Trophoblast cell (in vitro differentiated cells and primary cell): Measurements from ENCODE around the gene CMTM2.

Source experiments
- DNase-seq, 2 donors: peaks; one replicate each; pipeline ENCODE4 v3.0.0-alpha.2; 2016
- H2AFZ ChIP-seq: 2 replicates; pipeline ENCODE4 v1.6.1; 2013; ENCODE audit warnings: low read length, moderate library complexity, mild to moderate bottlenecking; ENCODE audit not compliant: insufficient read depth, poor library complexity
- H2AK5ac ChIP-seq: 2 replicates; pipeline ENCODE4 v1.6.1; 2013; ENCODE audit warnings: mild to moderate bottlenecking, low read length
- H2BK120ac ChIP-seq: 2 replicates; pipeline ENCODE4 v1.6.1; 2013; ENCODE audit warnings: low read length, mild to moderate bottlenecking, moderate library complexity; ENCODE audit not compliant: insufficient read depth, poor library complexity
- H2BK12ac ChIP-seq: 2 replicates; pipeline ENCODE4 v1.6.1; 2013; ENCODE audit warnings: mild to moderate bottlenecking, low read length, moderate library complexity
- H2BK5ac ChIP-seq: 2 replicates; pipeline ENCODE4 v1.6.1; 2013; ENCODE audit warnings: low read length, low read depth, moderate library complexity, mild to moderate bottlenecking; ENCODE audit not compliant: poor library complexity
- H3K14ac ChIP-seq: 2 replicates; pipeline ENCODE4 v1.6.1; 2013; ENCODE audit warnings: mild to moderate bottlenecking, low read length
- H3K18ac ChIP-seq: 2 replicates; pipeline ENCODE4 v1.6.1; 2013; ENCODE audit warnings: mild to moderate bottlenecking, low read length
- H3K23ac ChIP-seq: 2 replicates; pipeline ENCODE4 v1.6.1; 2013; ENCODE audit warnings: low read length
- H3K27ac ChIP-seq: 2 replicates; pipeline ENCODE4 v1.5.1; 2013; ENCODE audit warnings: low read depth, mild to moderate bottlenecking, inconsistent platforms, low read length, moderate library complexity
- H3K27me3 ChIP-seq: 2 replicates; pipeline ENCODE4 v1.6.1; 2013; ENCODE audit warnings: inconsistent platforms, mild to moderate bottlenecking, low read length, moderate library complexity; ENCODE audit not compliant: insufficient read depth
- H3K36me3 ChIP-seq, 2 experiments: 1 replicate in 1 of 2; 2 replicates in 1 of 2; pipeline ENCODE4 v1.6.1; 2013; ENCODE audit warnings: low read length in 2 of 2, mild to moderate bottlenecking in 2 of 2, moderate library complexity in 1 of 2; ENCODE audit not compliant: insufficient read depth in 2 of 2, control insufficient read depth in 1 of 2
- H3K4ac ChIP-seq: 2 replicates; pipeline ENCODE4 v1.6.1; 2013; ENCODE audit warnings: low read depth, mild to moderate bottlenecking, low read length, moderate library complexity
- H3K4me1 ChIP-seq, 2 experiments: 1 replicate in 1 of 2; 2 replicates in 1 of 2; pipeline ENCODE4 v1.6.1; 2013; ENCODE audit warnings: low read length in 2 of 2, mild to moderate bottlenecking in 2 of 2, moderate library complexity in 1 of 2; ENCODE audit not compliant: insufficient read depth in 2 of 2, control insufficient read depth in 1 of 2
- H3K4me2 ChIP-seq: 2 replicates; pipeline ENCODE4 v1.6.1; 2013; ENCODE audit warnings: inconsistent platforms, mild to moderate bottlenecking, low read length, moderate library complexity
- H3K4me3 ChIP-seq: 2 replicates; pipeline ENCODE4 v1.5.1; 2013; ENCODE audit warnings: mild to moderate bottlenecking, low read depth, low read length, inconsistent platforms
- H3K79me1 ChIP-seq: one replicate; pipeline ENCODE4 v1.6.1; 2013; ENCODE audit warnings: low read length
- H3K79me2 ChIP-seq: 2 replicates; pipeline ENCODE4 v1.6.1; 2013; ENCODE audit warnings: low read length, mild to moderate bottlenecking; ENCODE audit not compliant: control insufficient read depth, insufficient read depth, poor library complexity
- H3K9ac ChIP-seq: 2 replicates; pipeline ENCODE4 v1.6.1; 2013; ENCODE audit warnings: mild to moderate bottlenecking, low read length
- H3K9me3 ChIP-seq: 2 replicates; pipeline ENCODE4 v1.6.1; 2013; ENCODE audit warnings: low read depth, mild to moderate bottlenecking, control low read depth, inconsistent platforms, low read length; ENCODE audit not compliant: insufficient read depth
- H4K12ac ChIP-seq: 2 replicates; pipeline ENCODE4 v1.6.1; 2013; ENCODE audit warnings: low read depth, mild to moderate bottlenecking, low read length, moderate library complexity
- H4K8ac ChIP-seq: 2 replicates; pipeline ENCODE4 v1.6.1; 2013; ENCODE audit warnings: low read depth, mild to moderate bottlenecking, low read length, moderate library complexity
- H4K91ac ChIP-seq: one replicate; pipeline ENCODE4 v1.6.1; 2013; ENCODE audit warnings: low read depth, mild to moderate bottlenecking, low read length, moderate library complexity
- WGBS: extraction: QIAGEN DNeasy Blood & Tissue Kit; methylation state at CpG from one replicate; pipeline ENCODE4 v1.1.7; 2013; ENCODE audit warnings: missing lambda C conversion rate; ENCODE audit not compliant: insufficient read length, insufficient coverage; ENCODE audit errors: extremely low coverage; 5-methylcytosine and 5-hydroxymethylcytosine counted together

CMTM2 gene

DNA sequence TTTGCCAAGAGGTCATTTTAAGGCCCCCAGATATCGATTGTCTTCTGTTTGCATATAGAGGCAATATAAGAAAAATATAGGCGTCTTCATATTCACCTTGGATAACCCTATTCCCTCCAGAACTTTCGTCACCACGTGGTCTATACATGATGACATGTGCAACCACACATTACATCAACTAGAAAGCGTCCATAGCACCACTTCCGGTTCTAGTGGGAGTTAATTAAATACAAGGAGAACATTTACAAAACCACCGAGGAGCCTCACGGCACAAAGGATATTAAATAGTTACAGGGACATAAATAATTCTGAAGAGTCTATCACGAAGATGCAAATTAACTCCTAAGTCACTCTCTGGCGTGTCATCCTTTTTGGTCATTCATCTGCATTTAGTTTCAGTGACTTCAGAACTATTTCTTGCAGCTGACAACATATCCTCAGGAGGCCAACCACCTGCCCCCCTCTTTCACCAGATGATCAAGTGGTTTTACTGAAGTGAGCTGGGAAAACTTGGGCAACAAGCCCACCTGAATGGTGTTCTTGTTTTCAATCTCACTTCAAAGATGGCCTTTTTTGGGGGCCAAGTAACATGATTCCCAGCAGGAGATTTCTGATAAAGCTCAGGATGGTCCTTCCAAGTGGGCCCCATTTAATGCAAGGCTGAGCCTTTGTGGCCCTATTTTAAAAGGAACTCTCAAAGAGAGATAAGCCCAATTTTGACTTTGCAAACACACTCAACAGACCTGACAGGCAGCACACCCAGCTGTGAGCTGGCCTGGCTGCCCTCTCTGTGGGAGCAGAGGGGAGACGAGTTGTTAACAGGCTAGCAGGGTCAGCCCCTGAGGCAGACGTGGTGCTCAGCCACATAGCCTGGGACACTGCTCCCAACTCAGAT, 40.5 kb downstream of the CMTM2 start:
- Histone ChIP-seq H3K4me1 (peaks cover 10 to 14% of the 10 kb centered on the region in 2 experiments), H3K18ac (no peak overlapping the region), H2BK12ac (no peak overlapping the region), H2BK120ac (no peak overlapping the region), H3K9ac (no peak overlapping the region), H3K4ac (no peak overlapping the region), H2AFZ (no peak overlapping the region), H3K9me3 (no peaks in the 10 kb centered on the region), H3K27me3 (no peaks in the 10 kb centered on the region), H3K79me2 (no peaks in the 10 kb centered on the region), H4K91ac (no peak overlapping the region), H3K27ac (no peak overlapping the region), H4K12ac (no peak overlapping the region), H2AK5ac (no peak overlapping the region), H3K79me1 (no peaks in the 10 kb centered on the region), H3K23ac (no peak overlapping the region), H3K4me2 (no peak overlapping the region), H3K4me3 (no peak overlapping the region), H2BK5ac (no peak overlapping the region), H4K8ac (no peak overlapping the region), H3K36me3 (peaks cover 10 to 13% of the 10 kb centered on the region in 2 experiments), H3K14ac (no peak overlapping the region)
- no CpG with 5 or more reads among the region's 12 CpGs for WGBS
- no peak for DNase-seq

DNA sequence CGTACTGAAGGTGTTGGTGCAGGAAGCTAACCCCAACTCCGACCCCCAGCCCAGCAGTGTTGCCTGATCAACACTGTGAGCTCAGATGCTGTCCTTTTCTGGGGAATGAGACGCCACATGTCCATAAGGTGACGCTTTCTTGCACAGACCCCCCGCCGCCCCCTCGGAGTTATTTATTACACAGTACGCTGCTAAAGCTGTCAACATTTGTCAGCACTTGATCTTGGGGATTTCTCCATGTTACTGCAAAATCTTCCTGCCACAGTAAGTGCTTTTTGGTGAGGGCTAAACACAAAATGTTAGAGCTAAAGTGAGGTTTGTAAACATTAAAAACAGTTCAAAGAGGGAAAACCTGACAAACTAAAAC, 41.1 kb downstream of the CMTM2 start:
- H4K91ac ChIP-seq = no peak overlapping the region
- H3K27ac ChIP-seq = no peak overlapping the region
- H2AFZ ChIP-seq = no peak overlapping the region
- no peak overlapping the region for H3K23ac ChIP-seq
- no peak overlapping the region for H3K9ac ChIP-seq
- no peak for DNase-seq
- H3K79me1 ChIP-seq = no peaks in the 10 kb centered on the region
- no peak overlapping the region for H2BK12ac ChIP-seq
- no peak overlapping the region for H3K18ac ChIP-seq
- H3K36me3 ChIP-seq = peaks cover 10 to 13% of the 10 kb centered on the region in 2 experiments
- peaks cover 10 to 14% of the 10 kb centered on the region in 2 experiments for H3K4me1 ChIP-seq
- WGBS = no CpG with 5 or more reads among the region's 8 CpGs
- H2AK5ac ChIP-seq = no peak overlapping the region
- no peak overlapping the region for H3K14ac ChIP-seq
- H3K9me3 ChIP-seq = no peaks in the 10 kb centered on the region
- no peaks in the 10 kb centered on the region for H3K27me3 ChIP-seq
- no peak overlapping the region for H2BK120ac ChIP-seq
- H2BK5ac ChIP-seq = no peak overlapping the region
- no peaks in the 10 kb centered on the region for H3K79me2 ChIP-seq
- no peak overlapping the region for H3K4ac ChIP-seq
- H4K12ac ChIP-seq = no peak overlapping the region
- no peak overlapping the region for H4K8ac ChIP-seq
- no peak overlapping the region for H3K4me3 ChIP-seq
- no peak overlapping the region for H3K4me2 ChIP-seq

DNA sequence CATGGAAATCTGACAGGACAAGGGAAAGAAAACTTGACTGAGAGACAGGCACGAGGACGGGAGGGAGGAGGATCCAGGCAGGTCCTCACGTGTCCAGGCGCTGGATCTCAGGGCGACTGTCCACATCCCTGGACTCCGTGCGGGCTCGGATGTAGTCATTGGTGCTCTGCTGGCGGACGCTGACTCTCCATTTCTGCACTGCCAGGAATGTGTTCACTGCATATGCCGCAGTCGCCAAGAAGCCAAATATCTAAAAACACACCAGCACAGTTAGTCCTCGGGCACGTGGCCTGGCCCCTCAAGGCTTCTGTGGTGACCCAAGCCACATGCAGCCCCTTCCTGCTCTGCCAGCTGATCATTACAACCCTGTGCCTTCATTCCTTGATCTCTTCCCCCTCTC, 42.7 kb downstream of the CMTM2 start:
- H2AFZ ChIP-seq = no peak overlapping the region
- no peak overlapping the region for H4K91ac ChIP-seq
- H3K18ac ChIP-seq = no peak overlapping the region
- no peaks in the 10 kb centered on the region for H3K9me3 ChIP-seq
- no peaks in the 10 kb centered on the region for H3K79me2 ChIP-seq
- H3K79me1 ChIP-seq = no peaks in the 10 kb centered on the region
- H4K12ac ChIP-seq = no peak overlapping the region
- WGBS = no CpG with 5 or more reads among the region's 14 CpGs
- H3K36me3 ChIP-seq = peaks cover 10% of the 10 kb centered on the region in 2 experiments
- no peaks in the 10 kb centered on the region for H3K27me3 ChIP-seq
- H2BK12ac ChIP-seq = no peak overlapping the region
- no peak overlapping the region for H3K4ac ChIP-seq
- H3K23ac ChIP-seq = no peak overlapping the region
- H3K4me1 ChIP-seq = peaks cover 10 to 14% of the 10 kb centered on the region in 2 experiments
- H3K4me2 ChIP-seq = no peak overlapping the region
- H2AK5ac ChIP-seq = no peak overlapping the region
- no peak overlapping the region for H4K8ac ChIP-seq
- H3K14ac ChIP-seq = no peak overlapping the region
- H3K27ac ChIP-seq = no peak overlapping the region
- DNase-seq = peak; percentile 93 to 94
- no peak overlapping the region for H2BK5ac ChIP-seq
- H2BK120ac ChIP-seq = no peak overlapping the region
- H3K9ac ChIP-seq = no peak overlapping the region
- H3K4me3 ChIP-seq = no peak overlapping the region

DNA sequence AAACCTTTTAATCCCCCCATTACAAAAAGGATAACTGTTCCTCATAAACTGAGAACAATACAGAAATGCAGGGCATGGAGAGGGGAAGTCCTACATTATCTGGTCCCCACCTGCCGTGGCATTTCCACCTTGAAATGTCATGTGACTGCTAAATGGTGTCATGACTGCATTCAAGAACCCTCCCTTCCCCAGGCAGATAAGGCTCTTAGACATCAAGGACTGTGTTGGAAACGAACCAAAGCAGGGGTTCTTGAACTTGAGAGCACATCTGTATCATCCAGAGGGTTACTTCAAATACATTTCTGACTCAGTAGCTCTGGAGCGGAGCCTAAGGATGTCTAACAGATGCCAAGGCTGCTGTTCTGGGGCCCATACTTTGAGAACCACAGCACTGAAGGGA, 43.6 kb downstream of the CMTM2 start:
- no peak for DNase-seq
- Histone ChIP-seq H2AK5ac (no peak overlapping the region), H3K79me1 (no peaks in the 10 kb centered on the region), H2BK12ac (no peak overlapping the region), H3K14ac (no peak overlapping the region), H2AFZ (no peak overlapping the region), H2BK120ac (no peak overlapping the region), H2BK5ac (no peak overlapping the region), H3K9me3 (no peaks in the 10 kb centered on the region), H4K8ac (no peak overlapping the region), H3K9ac (no peak overlapping the region), H3K23ac (no peak overlapping the region), H3K18ac (no peak overlapping the region), H3K79me2 (no peaks in the 10 kb centered on the region), H3K4me1 (peaks cover 7 to 10% of the 10 kb centered on the region in 2 experiments), H3K27me3 (no peaks in the 10 kb centered on the region), H3K4me3 (no peak overlapping the region), H3K36me3 (peaks cover 10% of the 10 kb centered on the region in 2 experiments), H4K91ac (no peak overlapping the region), H3K27ac (no peak overlapping the region), H4K12ac (no peak overlapping the region), H3K4me2 (no peak overlapping the region), H3K4ac (no peak overlapping the region)
- WGBS = no CpG with 5 or more reads among the region's 3 CpGs
